Measurements from ENCODE around the gene CEP162.

GRCh38 chr6:84272298-84272697, 44.9 kb upstream of the CEP162 start:
- no peak for TF ChIP-seq ZBTB4 (CRISPR knock-in tag; IDR thresholded peaks at IDR 0.05)
- TF ChIP-seq CTCF (IDR thresholded peaks at IDR 0.05 in 2 of 3, conservative IDR thresholded peaks at IDR 0.05 in 1 of 3; ENCODE audit: control insufficient read depth in 2 of 3, extremely low read depth in 1 of 3, insufficient read depth in 1 of 3, low read depth in 3 of 3, low read length in 3 of 3): no peak
- no peak for TF ChIP-seq E2F4 (IDR thresholded peaks at IDR 0.05; ENCODE audit: low read depth, low read length)
- TF ChIP-seq POLR2AphosphoS2 (IDR thresholded peaks at IDR 0.05; ENCODE audit: low read depth, low read length): no peak
- no peak for TF ChIP-seq MAX (IDR thresholded peaks at IDR 0.05; ENCODE audit: low read depth, low read length)
- no peak for TF ChIP-seq USF2 (IDR thresholded peaks at IDR 0.05; ENCODE audit: borderline replicate concordance, low read depth, low read length)
- no peak for TF ChIP-seq ELK1 (IDR thresholded peaks at IDR 0.05; ENCODE audit: low read depth, low read length)
- no peak for TF ChIP-seq EGR1 (IDR thresholded peaks at IDR 0.05; ENCODE audit: borderline replicate concordance in 1 of 2, low read depth in 2 of 2, low read length in 2 of 2)
- TF ChIP-seq POLR2AphosphoS5 (IDR thresholded peaks at IDR 0.05; ENCODE audit: low read length): no peak
- no peak for TF ChIP-seq ZBTB40 (IDR thresholded peaks at IDR 0.05; ENCODE audit: borderline replicate concordance)
- TF ChIP-seq SIN3A (IDR thresholded peaks at IDR 0.05; ENCODE audit: low read depth, low read length): no peak
- no peak for TF ChIP-seq TAF1 (IDR thresholded peaks at IDR 0.05; ENCODE audit: borderline replicate concordance, low read depth, low read length)
